PC-3 (cell line): Measurements from ENCODE around the gene LRRC55. TPM values are rescaled to one million over a fixed set of nuclear protein-coding genes. Genes with fewer than 3 reads are reported as not detected.

Experiments used
- ATAC-seq: fragments of 200-7000 bp; cut with Tn5 transposase; 2 replicates; pipeline ENCODE4 v1.9.1; 2020; ENCODE audit warnings: mild to moderate bottlenecking, moderate library complexity
- BruUV-seq: library from RNA; stranded (reverse); fragments of 400-500 nt; replicated peaks from 2 replicates; lab custom pipeline; 2021; lab: Mats Ljungman, UMichigan
- CTCF ChIA-PET: fragments of 300-600 bp; sonication (Branson Sonifier 250); formaldehyde crosslinking; loops from one replicate; lab custom pipeline; 2022; ENCODE audit warnings: antibody characterized with exemption; lab: Charles Lee
- POLR2A ChIA-PET: fragments of 300-600 bp; sonication (Branson Sonifier 250); formaldehyde crosslinking; loops from one replicate; lab custom pipeline; 2022; ENCODE audit warnings: antibody characterized with exemption; ENCODE audit not compliant: unreplicated experiment; lab: Charles Lee
- DNase-seq: peaks from one replicate; pipeline ENCODE4 v3.0.0-alpha.2; 2015
- H2AFZ ChIP-seq: fragments of 300-600 bp; sonication (generic); 2 replicates; pipeline ENCODE4 v1.6.0; 2016; ENCODE audit warnings: antibody characterized with exemption, low read length
- H3F3A ChIP-seq: fragments of 300-600 bp; sonication (generic); one replicate; pipeline ENCODE4 v1.6.0; 2017; ENCODE audit warnings: antibody characterized with exemption, low read length, control low read depth, mild to moderate bottlenecking; ENCODE audit not compliant: unreplicated experiment
- H3K27ac ChIP-seq: fragments of 300-600 bp; sonication (generic); 2 replicates; pipeline ENCODE4 v1.5.1; 2016; ENCODE audit warnings: mild to moderate bottlenecking, low read length
- H3K27me3 ChIP-seq: fragments of 300-600 bp; sonication (generic); 2 replicates; pipeline ENCODE4 v1.6.1; 2016; ENCODE audit warnings: low read length, mixed read lengths
- H3K36me3 ChIP-seq: fragments of 300-600 bp; sonication (generic); 2 replicates; pipeline ENCODE4 v1.6.1; 2016; ENCODE audit warnings: low read depth, mixed run types, low read length, mixed read lengths
- H3K4me1 ChIP-seq: fragments of 300-600 bp; sonication (generic); 2 replicates; pipeline ENCODE4 v1.5.1; 2016; ENCODE audit warnings: low read length; ENCODE audit not compliant: insufficient read depth
- H3K4me2 ChIP-seq: fragments of 300-600 bp; sonication (generic); 2 replicates; pipeline ENCODE4 v1.6.0; 2016; ENCODE audit warnings: low read length
- H3K4me3 ChIP-seq: fragments of 300-600 bp; sonication (generic); 2 replicates; pipeline ENCODE4 v1.5.1; 2016; ENCODE audit warnings: mild to moderate bottlenecking, low read length, mixed read lengths
- H3K79me2 ChIP-seq: fragments of 300-600 bp; sonication (generic); 2 replicates; pipeline ENCODE4 v1.6.1; 2017; ENCODE audit warnings: low read length, mixed read lengths
- H3K9ac ChIP-seq: fragments of 300-600 bp; sonication (generic); 2 replicates; pipeline ENCODE4 v1.6.0; 2016; ENCODE audit warnings: mild to moderate bottlenecking, low read length
- H3K9me2 ChIP-seq: fragments of 300-600 bp; sonication (generic); replicated peaks from 2 replicates; pipeline ENCODE4 v1.6.1; 2016; ENCODE audit warnings: mixed run types, low read length, mixed read lengths
- H3K9me3 ChIP-seq: fragments of 300-600 bp; sonication (generic); 2 replicates; pipeline ENCODE4 v1.6.1; 2016; ENCODE audit warnings: low read length, mixed read lengths
- H4K20me1 ChIP-seq: fragments of 300-600 bp; sonication (generic); 2 replicates; pipeline ENCODE4 v1.6.1; 2016; ENCODE audit warnings: low read length, mixed read lengths
- EZH2 ChIP-seq: fragments of 300-600 bp; sonication (generic); IDR thresholded peaks from one replicate; pipeline ENCODE4 v1.6.1; 2017; ENCODE audit warnings: antibody characterized with exemption, mild to moderate bottlenecking, low read length; ENCODE audit not compliant: unreplicated experiment
- EZH2phosphoT487 ChIP-seq: fragments of 300-600 bp; sonication (generic); IDR thresholded peaks from 2 replicates; pipeline ENCODE4 v1.6.1; 2018; ENCODE audit warnings: mild to moderate bottlenecking, antibody characterized with exemption, low read length, borderline replicate concordance
- intact Hi-C: fragments of 100-400 bp; cut with micrococcal nuclease; formaldehyde crosslinking; loops from 2 replicates; pipeline ENCODE4 v1.9.0; 2023
- total RNA-seq: library from RNA; depleted of rRNA; stranded (reverse); fragments of >200 nt; gene quantifications from 2 replicates; pipeline ENCODE4 v1.2.3, GENCODE V29; 2014
- TF ChIP-seq, protein P1 (sequence below): fragments of 300-600 bp; sonication (generic); conservative IDR thresholded peaks from 2 replicates; pipeline ENCODE4 v1.5.1; 2017; ENCODE audit warnings: antibody characterized with exemption, low read depth, mild to moderate bottlenecking, low read length

Gene LRRC55
- total RNA-seq, 1 experiment from 2014 or later, result not detected

GRCh38 chr11:57155400-57155799 lies 26.4 kb upstream of the LRRC55 start:
- intact Hi-C loops, result no loop called here

GRCh38 chr11:57155838-57156607 lies 25.7 kb upstream of the LRRC55 start:
- Histone ChIP-seq H3K27me3 (peaks cover 55% of the 10 kb centered on the region), H3K4me1 (no peaks in the 10 kb centered on the region), H3K79me2 (no peaks in the 10 kb centered on the region), H3K4me2 (no peak overlapping the region), H3K9me3 (no peaks in the 10 kb centered on the region), H3K4me3 (no peak overlapping the region), H4K20me1 (no peaks in the 10 kb centered on the region), H3K27ac (no peak overlapping the region), H3F3A (no peaks in the 10 kb centered on the region), H2AFZ (no peak overlapping the region), H3K9ac (no peak overlapping the region), H3K36me3 (no peaks in the 10 kb centered on the region), H3K9me2 (no peaks in the 10 kb centered on the region)
- intact Hi-C loops, result no loop called here
- DNase-seq (no peak), ATAC-seq (no peak)
- no TSS peak for BruUV-seq
- no peak for TF ChIP-seq EZH2phosphoT487
- no peak for TF ChIP-seq EZH2
- ChIA-PET POLR2A (no interaction called here), CTCF (no interaction called here)

More at GRCh38 chr11:57155400-57155799, 26.4 kb upstream of the LRRC55 start:
- no peaks in the 10 kb centered on the region for H3K9me3 ChIP-seq
- H3K36me3 ChIP-seq, result no peaks in the 10 kb centered on the region
- H3K4me2 ChIP-seq, result no peak overlapping the region
- H3K9ac ChIP-seq, result no peak overlapping the region
- no peaks in the 10 kb centered on the region for H3K4me1 ChIP-seq
- CTCF ChIA-PET, result no interaction called here
- ATAC-seq, result no peak
- no peak overlapping the region for H2AFZ ChIP-seq
- H3K27me3 ChIP-seq, result peaks cover 54% of the 10 kb centered on the region
- no peak overlapping the region for H3K27ac ChIP-seq
- no peaks in the 10 kb centered on the region for H4K20me1 ChIP-seq
- no peak overlapping the region for H3K4me3 ChIP-seq
- peak; percentile 30 for DNase-seq
- no TSS peak for BruUV-seq
- H3K79me2 ChIP-seq, result no peaks in the 10 kb centered on the region
- H3F3A ChIP-seq, result no peaks in the 10 kb centered on the region
- TF ChIP-seq EZH2, result no peak
- no peak for TF ChIP-seq EZH2phosphoT487
- TF ChIP-seq, protein P1, sequence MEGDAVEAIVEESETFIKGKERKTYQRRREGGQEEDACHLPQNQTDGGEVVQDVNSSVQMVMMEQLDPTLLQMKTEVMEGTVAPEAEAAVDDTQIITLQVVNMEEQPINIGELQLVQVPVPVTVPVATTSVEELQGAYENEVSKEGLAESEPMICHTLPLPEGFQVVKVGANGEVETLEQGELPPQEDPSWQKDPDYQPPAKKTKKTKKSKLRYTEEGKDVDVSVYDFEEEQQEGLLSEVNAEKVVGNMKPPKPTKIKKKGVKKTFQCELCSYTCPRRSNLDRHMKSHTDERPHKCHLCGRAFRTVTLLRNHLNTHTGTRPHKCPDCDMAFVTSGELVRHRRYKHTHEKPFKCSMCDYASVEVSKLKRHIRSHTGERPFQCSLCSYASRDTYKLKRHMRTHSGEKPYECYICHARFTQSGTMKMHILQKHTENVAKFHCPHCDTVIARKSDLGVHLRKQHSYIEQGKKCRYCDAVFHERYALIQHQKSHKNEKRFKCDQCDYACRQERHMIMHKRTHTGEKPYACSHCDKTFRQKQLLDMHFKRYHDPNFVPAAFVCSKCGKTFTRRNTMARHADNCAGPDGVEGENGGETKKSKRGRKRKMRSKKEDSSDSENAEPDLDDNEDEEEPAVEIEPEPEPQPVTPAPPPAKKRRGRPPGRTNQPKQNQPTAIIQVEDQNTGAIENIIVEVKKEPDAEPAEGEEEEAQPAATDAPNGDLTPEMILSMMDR, result no peak
- no peaks in the 10 kb centered on the region for H3K9me2 ChIP-seq
- POLR2A ChIA-PET, result no interaction called here

GRCh38 chr11:57156928-57157327 lies 24.8 kb upstream of the LRRC55 start:
- ATAC-seq, result no peak
- intact Hi-C loops, result no loop called here
- H3K4me3 ChIP-seq, result no peak overlapping the region
- POLR2A ChIA-PET, result no interaction called here
- no peak overlapping the region for H3K9ac ChIP-seq
- no TSS peak for BruUV-seq
- H3K4me1 ChIP-seq, result no peaks in the 10 kb centered on the region
- no peak overlapping the region for H3K27ac ChIP-seq
- CTCF ChIA-PET, result no interaction called here
- H2AFZ ChIP-seq, result no peak overlapping the region
- H4K20me1 ChIP-seq, result no peaks in the 10 kb centered on the region
- no peaks in the 10 kb centered on the region for H3K9me3 ChIP-seq
- TF ChIP-seq, protein P1, result no peak
- TF ChIP-seq EZH2, result no peak
- H3K9me2 ChIP-seq, result no peaks in the 10 kb centered on the region
- H3F3A ChIP-seq, result no peaks in the 10 kb centered on the region
- H3K79me2 ChIP-seq, result no peaks in the 10 kb centered on the region
- DNase-seq, result no peak
- H3K36me3 ChIP-seq, result no peaks in the 10 kb centered on the region
- peaks cover 57% of the 10 kb centered on the region for H3K27me3 ChIP-seq
- no peak overlapping the region for H3K4me2 ChIP-seq
